ENCODE data around the gene TRMT2A.

- TF ChIP-seq CTCF (IDR thresholded peaks at IDR 0.05) (no peak), POLR2A (IDR thresholded peaks at IDR 0.05) (no peak)
Measured at GRCh38 chr22:20145832-20146223, 28.8 kb upstream of the TRMT2A start.

Measured in body of pancreas (tissue), 4 donors.